A549 (cell line): ENCODE results near the gene BABAM2. TPM values are rescaled to one million over a fixed set of nuclear protein-coding genes. Genes with fewer than 3 reads are reported as not detected.

Source experiments
- ATAC-seq, 2 experiments: fragments of 200-7000 bp in 1 of 2; fragments of >200 bp in 1 of 2; cut with Nextera tagmentation in 1 of 2; cut with Tn5 transposase in 1 of 2; 3 replicates each; pipeline versions ENCODE4 v1.8.0 to v1.9.1; 2018 to 2020; ENCODE audit warnings: mild to moderate bottlenecking in 1 of 2, moderate library complexity in 1 of 2
- CTCF ChIA-PET: fragments of 300-600 bp; sonication (Branson Sonifier 250); formaldehyde crosslinking; extraction: SDS; loops from one replicate; lab custom pipeline; 2021; ENCODE audit warnings: antibody characterized with exemption, inconsistent platforms; lab: Yijun Ruan, JAX
- POLR2A ChIA-PET: fragments of 350-600 bp; formaldehyde crosslinking; extraction: SDS; loops from one replicate; lab custom pipeline; 2021; ENCODE audit warnings: antibody characterized with exemption, inconsistent platforms; lab: Yijun Ruan, JAX
- DNase-seq, 2 experiments: peaks; one replicate each; pipeline versions ENCODE4 v3.0.0 to v3.0.0-alpha.2; 2011 to 2016; ENCODE audit warnings: low read depth in 1 of 2, low spot score in 1 of 2
- FAIRE-seq: peaks from 2 replicates; lab custom pipeline; 2011; peaks lifted over from hg19 to GRCh38; lab: Jason Lieb, UNC
- H3K27ac ChIP-seq, 2 experiments: fragments of >200 bp; sonication (Bioruptor Twin); formaldehyde crosslinking; 3 replicates each; pipeline ENCODE4 v1.5.1; 2016 to 2017
- H3K4me1 ChIP-seq: fragments of >200 bp; sonication (Bioruptor Twin); formaldehyde crosslinking; 3 replicates; pipeline ENCODE4 v1.6.1; 2016
- H3K4me2 ChIP-seq: fragments of >200 bp; sonication (Bioruptor Twin); formaldehyde crosslinking; 3 replicates; pipeline ENCODE4 v1.6.1; 2016
- H3K4me3 ChIP-seq: fragments of >200 bp; sonication (Bioruptor Twin); formaldehyde crosslinking; 3 replicates; pipeline ENCODE4 v1.5.1; 2016
- H3K9me3 ChIP-seq: fragments of >200 bp; sonication (Bioruptor Twin); formaldehyde crosslinking; 3 replicates; pipeline ENCODE4 v1.6.1; 2016
- BHLHE40 ChIP-seq: IDR thresholded peaks from 2 replicates; pipeline ENCODE4 v1.6.1; 2012; ENCODE audit warnings: low read depth, low read length, inconsistent platforms
- CBX8 ChIP-seq: fragments of 200-600 bp; sonication (generic); IDR thresholded peaks from 2 replicates; pipeline ENCODE4 v1.6.1; 2016
- CEBPB ChIP-seq, 2 experiments: fragments of >200 bp in 1 of 2; sonication (Bioruptor Twin) in 1 of 2; formaldehyde crosslinking in 1 of 2; IDR thresholded peaks; 2 replicates each; pipeline ENCODE4 v1.6.1; 2012 to 2016
- CHD4 ChIP-seq: fragments of 200-600 bp; sonication (generic); IDR thresholded peaks from 2 replicates; pipeline ENCODE4 v1.6.1; 2016; ENCODE audit warnings: antibody characterized with exemption, mild to moderate bottlenecking, borderline replicate concordance
- EHF ChIP-seq: fragments of 250-450 bp; sonication (Bioruptor Pico); IDR thresholded peaks from 2 replicates; pipeline ENCODE4 v1.5.0; 2020; ENCODE audit warnings: mild to moderate bottlenecking
- HDAC2 ChIP-seq: fragments of 200-600 bp; sonication (generic); IDR thresholded peaks from 2 replicates; pipeline ENCODE4 v1.6.1; 2016
- HOXB13 ChIP-seq: fragments of 250-450 bp; sonication (Bioruptor Pico); IDR thresholded peaks from 2 replicates; pipeline ENCODE4 v1.5.0; 2020; ENCODE audit warnings: low read depth, mild to moderate bottlenecking, moderate library complexity
- KDM5A ChIP-seq: fragments of 200-600 bp; sonication (generic); IDR thresholded peaks from 2 replicates; pipeline ENCODE4 v1.6.1; 2016; ENCODE audit warnings: antibody characterized with exemption, mild to moderate bottlenecking
- MAZ ChIP-seq: fragments of 150-350 bp; IDR thresholded peaks from 2 replicates; pipeline ENCODE4 v1.6.1; 2014; ENCODE audit warnings: antibody characterized with exemption, low read depth, low read length, borderline replicate concordance
- NR3C1 ChIP-seq: fragments of >200 bp; sonication (Bioruptor Twin); formaldehyde crosslinking; IDR thresholded peaks from 3 replicates; pipeline ENCODE4 v1.6.1; 2017
- PHF8 ChIP-seq: fragments of 200-600 bp; sonication (generic); IDR thresholded peaks from 2 replicates; pipeline ENCODE4 v1.6.1; 2016; ENCODE audit warnings: low read depth, mild to moderate bottlenecking, antibody characterized with exemption, moderate library complexity, borderline replicate concordance
- RFX5 ChIP-seq: fragments of 450-650 bp; IDR thresholded peaks from 2 replicates; pipeline ENCODE4 v1.7.1; 2014; ENCODE audit warnings: antibody characterized with exemption, mild to moderate bottlenecking, moderate library complexity
- RNF2 ChIP-seq: fragments of 200-600 bp; sonication (generic); IDR thresholded peaks from 2 replicates; pipeline ENCODE4 v1.6.1; 2016; ENCODE audit warnings: low read depth, mild to moderate bottlenecking, antibody characterized with exemption, moderate library complexity, borderline replicate concordance
- TFCP2L1 ChIP-seq: fragments of 250-450 bp; sonication (Bioruptor Pico); IDR thresholded peaks from 2 replicates; pipeline ENCODE4 v1.5.0; 2021; ENCODE audit warnings: mild to moderate bottlenecking
- TP53 ChIP-seq: fragments of 250-450 bp; sonication (Bioruptor Pico); IDR thresholded peaks from 2 replicates; pipeline ENCODE4 v1.5.0; 2021; ENCODE audit warnings: mild to moderate bottlenecking, moderate library complexity
- ZNF302 ChIP-seq: fragments of 250-450 bp; sonication (Bioruptor Pico); IDR thresholded peaks from 2 replicates; pipeline ENCODE4 v1.9.0; 2021; ENCODE audit warnings: inconsistent platforms, mild to moderate bottlenecking, moderate library complexity
- WGBS: methylation state at CpG from one replicate; pipeline ENCODE4 v1.1.6; 2017; ENCODE audit errors: missing lambda C conversion rate; 5-methylcytosine and 5-hydroxymethylcytosine counted together
- polyA plus RNA-seq, 4 experiments: library from polyadenylated mRNA; depleted of rRNA in 3 of 4; stranded (reverse); fragments of >200 nt; fragmentation: RNase III in 1 of 4; extraction: RNeasy Plus Mini Kit Qiagen cat#74134 plus additional on column Dnase treatment in 1 of 4; gene quantifications; 2 replicates in 3 of 4; 3 replicates in 1 of 4; pipeline ENCODE4 v1.2.3, GENCODE V29; 2011 to 2017
- TF ChIP-seq, protein P1 (sequence below): fragments of 150-350 bp; IDR thresholded peaks from 2 replicates; pipeline ENCODE4 v1.6.1; 2014; ENCODE audit warnings: low read depth, mild to moderate bottlenecking, low read length
- TF ChIP-seq, protein P2 (sequence below): fragments of 450-650 bp; IDR thresholded peaks from 2 replicates; pipeline ENCODE4 v1.6.1; 2014; ENCODE audit warnings: antibody characterized with exemption
- TF ChIP-seq, protein P3 (sequence below): IDR thresholded peaks from 2 replicates; pipeline ENCODE4 v1.6.1; 2012
- TF ChIP-seq, protein P4 (sequence below): fragments of 250-450 bp; sonication (Bioruptor Pico); IDR thresholded peaks from 2 replicates; pipeline ENCODE4 v1.5.0; 2020; ENCODE audit warnings: low read depth, mild to moderate bottlenecking, moderate library complexity
- TF ChIP-seq, protein P5 (sequence below): fragments of >200 bp; sonication (Bioruptor Twin); formaldehyde crosslinking; IDR thresholded peaks from 2 replicates; pipeline ENCODE4 v1.6.1; 2016
- TF ChIP-seq, protein P6 (sequence below): fragments of 200-600 bp; sonication (generic); IDR thresholded peaks from 2 replicates; pipeline ENCODE4 v1.6.1; 2016; ENCODE audit warnings: antibody characterized with exemption, mild to moderate bottlenecking, moderate library complexity
- TF ChIP-seq, protein P7 (sequence below): fragments of >200 bp; sonication (Bioruptor Twin); formaldehyde crosslinking; IDR thresholded peaks from 3 replicates; pipeline ENCODE4 v1.5.1; 2016
- TF ChIP-seq, protein P8 (sequence below): fragments of >200 bp; sonication (Bioruptor Twin); formaldehyde crosslinking; IDR thresholded peaks from 3 replicates; pipeline ENCODE4 v1.6.1; 2016
- TF ChIP-seq, protein P9 (sequence below): IDR thresholded peaks from 2 replicates; pipeline ENCODE4 v1.6.1; 2012; ENCODE audit warnings: low read depth, borderline replicate concordance

Gene BABAM2
- polyA plus RNA-seq, 2 of the 4 experiments (the other 2 are of a cell fraction) = 53.7 to 78.4 TPM

DNA sequence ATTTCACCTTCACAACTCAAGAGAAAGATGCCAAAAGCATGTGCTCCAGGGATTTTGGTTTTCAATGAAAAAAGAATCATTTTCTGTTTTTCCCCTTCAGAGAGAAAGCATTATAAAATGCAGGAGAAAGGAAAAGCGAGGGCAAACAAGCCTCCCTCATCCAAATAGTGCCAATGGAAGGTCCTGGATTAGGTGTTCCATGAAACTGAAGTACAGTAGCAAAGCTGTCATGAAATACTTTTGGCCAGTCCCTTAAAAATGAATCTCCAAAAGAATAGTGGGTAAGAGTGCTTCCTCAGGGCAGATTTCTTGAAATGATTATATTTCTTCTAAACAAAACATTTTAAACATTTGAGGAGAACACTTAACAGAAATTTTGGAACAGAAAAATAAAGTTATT is 320.0 kb downstream of the BABAM2 start:
- Histone ChIP-seq H3K4me1 (peaks cover 1% of the 10 kb centered on the region; the same call in 1 of the 3 replicates), H3K4me2 (no peak overlapping the region), H3K27ac (no peak overlapping the region), H3K4me3 (no peak overlapping the region), H3K9me3 (no peaks in the 10 kb centered on the region)
- POLR2A ChIA-PET = no interaction called here
- WGBS = 74% methylated on average over 1 of the region's 1 CpG
- no peak for DNase-seq
- ATAC-seq = no peak
- FAIRE-seq = peak; percentile 32
- TF ChIP-seq HDAC2 = no peak
- TF ChIP-seq ZNF302 (CRISPR knock-in tag) = no peak
- TF ChIP-seq RFX5 = no peak
- no peak for TF ChIP-seq TFCP2L1 (CRISPR knock-in tag)
- TF ChIP-seq, protein P1, sequence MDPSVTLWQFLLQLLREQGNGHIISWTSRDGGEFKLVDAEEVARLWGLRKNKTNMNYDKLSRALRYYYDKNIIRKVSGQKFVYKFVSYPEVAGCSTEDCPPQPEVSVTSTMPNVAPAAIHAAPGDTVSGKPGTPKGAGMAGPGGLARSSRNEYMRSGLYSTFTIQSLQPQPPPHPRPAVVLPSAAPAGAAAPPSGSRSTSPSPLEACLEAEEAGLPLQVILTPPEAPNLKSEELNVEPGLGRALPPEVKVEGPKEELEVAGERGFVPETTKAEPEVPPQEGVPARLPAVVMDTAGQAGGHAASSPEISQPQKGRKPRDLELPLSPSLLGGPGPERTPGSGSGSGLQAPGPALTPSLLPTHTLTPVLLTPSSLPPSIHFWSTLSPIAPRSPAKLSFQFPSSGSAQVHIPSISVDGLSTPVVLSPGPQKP = no peak
- TF ChIP-seq HOXB13 (CRISPR knock-in tag) = no peak
- TF ChIP-seq PHF8 = no peak
- TF ChIP-seq, protein P2, sequence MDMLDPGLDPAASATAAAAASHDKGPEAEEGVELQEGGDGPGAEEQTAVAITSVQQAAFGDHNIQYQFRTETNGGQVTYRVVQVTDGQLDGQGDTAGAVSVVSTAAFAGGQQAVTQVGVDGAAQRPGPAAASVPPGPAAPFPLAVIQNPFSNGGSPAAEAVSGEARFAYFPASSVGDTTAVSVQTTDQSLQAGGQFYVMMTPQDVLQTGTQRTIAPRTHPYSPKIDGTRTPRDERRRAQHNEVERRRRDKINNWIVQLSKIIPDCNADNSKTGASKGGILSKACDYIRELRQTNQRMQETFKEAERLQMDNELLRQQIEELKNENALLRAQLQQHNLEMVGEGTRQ = no peak
- TF ChIP-seq, protein P3, sequence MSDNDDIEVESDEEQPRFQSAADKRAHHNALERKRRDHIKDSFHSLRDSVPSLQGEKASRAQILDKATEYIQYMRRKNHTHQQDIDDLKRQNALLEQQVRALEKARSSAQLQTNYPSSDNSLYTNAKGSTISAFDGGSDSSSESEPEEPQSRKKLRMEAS = no peak
- TF ChIP-seq, protein P4, sequence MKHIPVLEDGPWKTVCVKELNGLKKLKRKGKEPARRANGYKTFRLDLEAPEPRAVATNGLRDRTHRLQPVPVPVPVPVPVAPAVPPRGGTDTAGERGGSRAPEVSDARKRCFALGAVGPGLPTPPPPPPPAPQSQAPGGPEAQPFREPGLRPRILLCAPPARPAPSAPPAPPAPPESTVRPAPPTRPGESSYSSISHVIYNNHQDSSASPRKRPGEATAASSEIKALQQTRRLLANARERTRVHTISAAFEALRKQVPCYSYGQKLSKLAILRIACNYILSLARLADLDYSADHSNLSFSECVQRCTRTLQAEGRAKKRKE (CRISPR knock-in tag) = no peak
- TF ChIP-seq, protein P5, sequence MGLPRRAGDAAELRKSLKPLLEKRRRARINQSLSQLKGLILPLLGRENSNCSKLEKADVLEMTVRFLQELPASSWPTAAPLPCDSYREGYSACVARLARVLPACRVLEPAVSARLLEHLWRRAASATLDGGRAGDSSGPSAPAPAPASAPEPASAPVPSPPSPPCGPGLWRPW = no peak
- no peak for TF ChIP-seq CEBPB (IDR thresholded peaks at IDR 0.05)
- TF ChIP-seq RNF2 = no peak
- no peak for TF ChIP-seq CHD4
- no peak for TF ChIP-seq BHLHE40
- TF ChIP-seq, protein P6, sequence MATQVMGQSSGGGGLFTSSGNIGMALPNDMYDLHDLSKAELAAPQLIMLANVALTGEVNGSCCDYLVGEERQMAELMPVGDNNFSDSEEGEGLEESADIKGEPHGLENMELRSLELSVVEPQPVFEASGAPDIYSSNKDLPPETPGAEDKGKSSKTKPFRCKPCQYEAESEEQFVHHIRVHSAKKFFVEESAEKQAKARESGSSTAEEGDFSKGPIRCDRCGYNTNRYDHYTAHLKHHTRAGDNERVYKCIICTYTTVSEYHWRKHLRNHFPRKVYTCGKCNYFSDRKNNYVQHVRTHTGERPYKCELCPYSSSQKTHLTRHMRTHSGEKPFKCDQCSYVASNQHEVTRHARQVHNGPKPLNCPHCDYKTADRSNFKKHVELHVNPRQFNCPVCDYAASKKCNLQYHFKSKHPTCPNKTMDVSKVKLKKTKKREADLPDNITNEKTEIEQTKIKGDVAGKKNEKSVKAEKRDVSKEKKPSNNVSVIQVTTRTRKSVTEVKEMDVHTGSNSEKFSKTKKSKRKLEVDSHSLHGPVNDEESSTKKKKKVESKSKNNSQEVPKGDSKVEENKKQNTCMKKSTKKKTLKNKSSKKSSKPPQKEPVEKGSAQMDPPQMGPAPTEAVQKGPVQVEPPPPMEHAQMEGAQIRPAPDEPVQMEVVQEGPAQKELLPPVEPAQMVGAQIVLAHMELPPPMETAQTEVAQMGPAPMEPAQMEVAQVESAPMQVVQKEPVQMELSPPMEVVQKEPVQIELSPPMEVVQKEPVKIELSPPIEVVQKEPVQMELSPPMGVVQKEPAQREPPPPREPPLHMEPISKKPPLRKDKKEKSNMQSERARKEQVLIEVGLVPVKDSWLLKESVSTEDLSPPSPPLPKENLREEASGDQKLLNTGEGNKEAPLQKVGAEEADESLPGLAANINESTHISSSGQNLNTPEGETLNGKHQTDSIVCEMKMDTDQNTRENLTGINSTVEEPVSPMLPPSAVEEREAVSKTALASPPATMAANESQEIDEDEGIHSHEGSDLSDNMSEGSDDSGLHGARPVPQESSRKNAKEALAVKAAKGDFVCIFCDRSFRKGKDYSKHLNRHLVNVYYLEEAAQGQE = no peak
- TF ChIP-seq, all 56 proteins: peak for 0
- CTCF ChIA-PET = no interaction called here

DNA sequence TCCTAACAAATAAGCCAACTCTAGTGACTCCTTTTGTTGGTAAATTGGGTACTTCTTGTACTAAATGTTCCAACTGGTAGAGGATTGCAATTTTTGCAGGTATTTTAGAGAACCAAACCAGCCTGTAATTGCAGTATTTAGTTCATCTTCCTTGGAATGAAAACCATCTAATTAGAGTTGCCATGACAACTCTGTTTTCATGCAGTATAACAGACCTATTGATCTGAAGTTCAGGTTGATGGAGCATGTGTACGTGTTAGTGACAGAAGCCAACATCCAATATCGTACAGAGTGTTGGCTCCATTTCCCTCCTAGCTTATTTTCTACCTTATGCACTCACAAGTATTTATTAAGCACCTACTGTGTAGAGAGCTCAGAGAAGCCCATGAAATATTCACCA is 325.8 kb downstream of the BABAM2 start:
- H3K9me3 ChIP-seq = no peaks in the 10 kb centered on the region
- ChIA-PET CTCF (no interaction called here), POLR2A (no interaction called here)
- H3K4me3 ChIP-seq = no peak overlapping the region
- 94% methylated on average over 2 of the region's 2 CpGs for WGBS
- peak overlapping the region in 1 of 2 experiments; percentile 2; a peak in 1 of 6 replicates for H3K27ac ChIP-seq
- peak overlapping the region; percentile 34; the same call in 1 of the 3 replicates for H3K4me2 ChIP-seq
- DNase-seq (no peak), ATAC-seq (no peak), FAIRE-seq (no peak)
- TF ChIP-seq KDM5A = no peak
- no peak for TF ChIP-seq EHF (CRISPR knock-in tag)
- no peak for TF ChIP-seq BHLHE40
- TF ChIP-seq CBX8 = no peak
- no peak for TF ChIP-seq NR3C1
- TF ChIP-seq, protein P7, sequence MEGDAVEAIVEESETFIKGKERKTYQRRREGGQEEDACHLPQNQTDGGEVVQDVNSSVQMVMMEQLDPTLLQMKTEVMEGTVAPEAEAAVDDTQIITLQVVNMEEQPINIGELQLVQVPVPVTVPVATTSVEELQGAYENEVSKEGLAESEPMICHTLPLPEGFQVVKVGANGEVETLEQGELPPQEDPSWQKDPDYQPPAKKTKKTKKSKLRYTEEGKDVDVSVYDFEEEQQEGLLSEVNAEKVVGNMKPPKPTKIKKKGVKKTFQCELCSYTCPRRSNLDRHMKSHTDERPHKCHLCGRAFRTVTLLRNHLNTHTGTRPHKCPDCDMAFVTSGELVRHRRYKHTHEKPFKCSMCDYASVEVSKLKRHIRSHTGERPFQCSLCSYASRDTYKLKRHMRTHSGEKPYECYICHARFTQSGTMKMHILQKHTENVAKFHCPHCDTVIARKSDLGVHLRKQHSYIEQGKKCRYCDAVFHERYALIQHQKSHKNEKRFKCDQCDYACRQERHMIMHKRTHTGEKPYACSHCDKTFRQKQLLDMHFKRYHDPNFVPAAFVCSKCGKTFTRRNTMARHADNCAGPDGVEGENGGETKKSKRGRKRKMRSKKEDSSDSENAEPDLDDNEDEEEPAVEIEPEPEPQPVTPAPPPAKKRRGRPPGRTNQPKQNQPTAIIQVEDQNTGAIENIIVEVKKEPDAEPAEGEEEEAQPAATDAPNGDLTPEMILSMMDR = no peak
- TF ChIP-seq RNF2 = no peak
- TF ChIP-seq CHD4 = no peak
- no peak for TF ChIP-seq MAZ
- no peak for TF ChIP-seq TP53 (CRISPR knock-in tag)
- TF ChIP-seq, protein P8, sequence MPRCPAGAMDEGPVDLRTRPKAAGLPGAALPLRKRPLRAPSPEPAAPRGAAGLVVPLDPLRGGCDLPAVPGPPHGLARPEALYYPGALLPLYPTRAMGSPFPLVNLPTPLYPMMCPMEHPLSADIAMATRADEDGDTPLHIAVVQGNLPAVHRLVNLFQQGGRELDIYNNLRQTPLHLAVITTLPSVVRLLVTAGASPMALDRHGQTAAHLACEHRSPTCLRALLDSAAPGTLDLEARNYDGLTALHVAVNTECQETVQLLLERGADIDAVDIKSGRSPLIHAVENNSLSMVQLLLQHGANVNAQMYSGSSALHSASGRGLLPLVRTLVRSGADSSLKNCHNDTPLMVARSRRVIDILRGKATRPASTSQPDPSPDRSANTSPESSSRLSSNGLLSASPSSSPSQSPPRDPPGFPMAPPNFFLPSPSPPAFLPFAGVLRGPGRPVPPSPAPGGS = no peak
- TF ChIP-seq TFCP2L1 (CRISPR knock-in tag) = no peak
- TF ChIP-seq HOXB13 (CRISPR knock-in tag) = no peak
- TF ChIP-seq, protein P5 = no peak
- TF ChIP-seq, protein P9, sequence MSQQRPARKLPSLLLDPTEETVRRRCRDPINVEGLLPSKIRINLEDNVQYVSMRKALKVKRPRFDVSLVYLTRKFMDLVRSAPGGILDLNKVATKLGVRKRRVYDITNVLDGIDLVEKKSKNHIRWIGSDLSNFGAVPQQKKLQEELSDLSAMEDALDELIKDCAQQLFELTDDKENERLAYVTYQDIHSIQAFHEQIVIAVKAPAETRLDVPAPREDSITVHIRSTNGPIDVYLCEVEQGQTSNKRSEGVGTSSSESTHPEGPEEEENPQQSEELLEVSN = no peak
- H3K4me1 ChIP-seq = peaks cover 21% of the 10 kb centered on the region
